Astrocyte of the hippocampus (primary cell): ENCODE results near the gene CCNI2.
A peak's percentile ranks its signal among the peaks of the same experiment; 100 is the strongest.

Source experiments
- DNase-seq: peaks from one replicate; pipeline ENCODE4 v3.0.0; 2011; ENCODE audit warnings: low read depth, low spot score

The CCNI2 gene

GRCh38 chr5:132746954-132747615 lies at the start of gene CCNI2:
Gene CCNI2 (plus strand): TSS chr5:132747426. CDS start chr5:132747496, 70 bp downstream.
- DNase-seq: peak; percentile 52

- peak; percentile 63 for DNase-seq
These were observed 42.4 kb upstream of the CCNI2 start for GRCh38 chr5:132704875-132705274.

GRCh38 chr5:132708645-132709044 lies 38.6 kb upstream of the CCNI2 start:
- no peak for DNase-seq

- no peak for DNase-seq
These were observed 32.5 kb upstream of the CCNI2 start for GRCh38 chr5:132714456-132715307.

GRCh38 chr5:132718544-132719312 lies 28.5 kb upstream of the CCNI2 start:
- no peak for DNase-seq

GRCh38 chr5:132725745-132726144 lies 21.5 kb upstream of the CCNI2 start:
- DNase-seq: no peak

GRCh38 chr5:132729896-132730295 lies 17.3 kb upstream of the CCNI2 start:
- no peak for DNase-seq

- DNase-seq: no peak
These were observed 13.6 kb upstream of the CCNI2 start for GRCh38 chr5:132733499-132734148.

GRCh38 chr5:132734687-132735086 lies 12.5 kb upstream of the CCNI2 start:
- no peak for DNase-seq

- DNase-seq: peak; percentile 98
These were observed 10.1 kb upstream of the CCNI2 start, which contains the start of gene KIF3A for GRCh38 chr5:132736853-132737833. Gene KIF3A (minus strand): TSS chr5:132737546. CDS start chr5:132737419, 127 bp downstream.

GRCh38 chr5:132737982-132738681 lies 9.1 kb upstream of the CCNI2 start:
- DNase-seq: no peak

GRCh38 chr5:132739232-132739631 lies 8.0 kb upstream of the CCNI2 start:
- no peak for DNase-seq

GRCh38 chr5:132742158-132742557 lies 5.1 kb upstream of the CCNI2 start:
- no peak for DNase-seq

- no peak for DNase-seq
These were observed 4.6 kb upstream of the CCNI2 start for GRCh38 chr5:132742626-132743025.

GRCh38 chr5:132744659-132745058 lies 2.6 kb upstream of the CCNI2 start:
- no peak for DNase-seq

- no peak for DNase-seq
These were observed 653 bp upstream of the CCNI2 start for GRCh38 chr5:132746592-132746953.

GRCh38 chr5:132747616-132748440 lies 602 bp downstream of the CCNI2 start:
- no peak for DNase-seq

GRCh38 chr5:132748522-132749000 lies 1.3 kb downstream of the CCNI2 start:
- DNase-seq: no peak

GRCh38 chr5:132749506-132749905 lies 2.3 kb downstream of the CCNI2 start:
- no peak for DNase-seq
